Activated CD8-positive, alpha-beta T cell treated with anti-CD3 and anti-CD28 coated beads for 36 hours (primary cell): Measurements from ENCODE around the gene ZNF138. TPM values are rescaled to one million over a fixed set of nuclear protein-coding genes. Genes with fewer than 3 reads are reported as not detected.

Source experiments
- ATAC-seq: fragments of 200-7000 bp; cut with Tn5 transposase; one replicate; pipeline ENCODE4 v1.10.0; 2021; ENCODE audit warnings: mild to moderate bottlenecking, moderate library complexity
- CTCF ChIA-PET: fragments of 350-600 bp; sonication (Branson Sonifier 250); formaldehyde crosslinking; loops from one replicate; lab custom pipeline; 2021; ENCODE audit warnings: antibody characterized with exemption; lab: Charles Lee
- POLR2A ChIA-PET: fragments of 350-600 bp; sonication (Branson Sonifier 250); formaldehyde crosslinking; loops from one replicate; lab custom pipeline; 2021; ENCODE audit warnings: antibody characterized with exemption; lab: Charles Lee
- DNase-seq: peaks from one replicate; pipeline ENCODE4 v3.0.0-alpha.2; 2020
- H3K27ac Mint-ChIP-seq: one replicate; pipeline ENCODE4 v1.8.0; 2021; ENCODE audit warnings: mild to moderate bottlenecking, mixed read lengths
- H3K27me3 Mint-ChIP-seq: one replicate; pipeline ENCODE4 v1.8.0; 2021; ENCODE audit warnings: mixed read lengths
- H3K36me3 Mint-ChIP-seq: one replicate; pipeline ENCODE4 v1.8.0; 2021; ENCODE audit warnings: low read depth, mixed read lengths
- H3K4me1 Mint-ChIP-seq: one replicate; pipeline ENCODE4 v1.8.0; 2021; ENCODE audit warnings: low read depth, mixed read lengths
- H3K4me3 Mint-ChIP-seq: one replicate; pipeline ENCODE4 v1.8.0; 2021; ENCODE audit warnings: mild to moderate bottlenecking, moderate library complexity, mixed read lengths
- H3K9me3 Mint-ChIP-seq: one replicate; pipeline ENCODE4 v1.8.0; 2021; ENCODE audit warnings: mixed read lengths
- intact Hi-C: fragments of 100-400 bp; cut with micrococcal nuclease; formaldehyde crosslinking; loops from one replicate; pipeline ENCODE4 v1.10.0; 2022
- total RNA-seq, 2 experiments: library from RNA; stranded (reverse); gene quantifications; one replicate each; pipeline ENCODE4 v1.2.3, GENCODE V29; 2021
- TF ChIP-seq, protein P1 (sequence below): fragments of 200-600 bp; IDR thresholded peaks from one replicate; pipeline ENCODE4 v1.8.0; 2022; ENCODE audit warnings: antibody characterized with exemption, mild to moderate bottlenecking

ZNF138 gene
- total RNA-seq = 10 to 100 TPM in 1 of 2 experiments, 1 to 10 TPM in 1; 9.4 to 11.7 TPM

DNA sequence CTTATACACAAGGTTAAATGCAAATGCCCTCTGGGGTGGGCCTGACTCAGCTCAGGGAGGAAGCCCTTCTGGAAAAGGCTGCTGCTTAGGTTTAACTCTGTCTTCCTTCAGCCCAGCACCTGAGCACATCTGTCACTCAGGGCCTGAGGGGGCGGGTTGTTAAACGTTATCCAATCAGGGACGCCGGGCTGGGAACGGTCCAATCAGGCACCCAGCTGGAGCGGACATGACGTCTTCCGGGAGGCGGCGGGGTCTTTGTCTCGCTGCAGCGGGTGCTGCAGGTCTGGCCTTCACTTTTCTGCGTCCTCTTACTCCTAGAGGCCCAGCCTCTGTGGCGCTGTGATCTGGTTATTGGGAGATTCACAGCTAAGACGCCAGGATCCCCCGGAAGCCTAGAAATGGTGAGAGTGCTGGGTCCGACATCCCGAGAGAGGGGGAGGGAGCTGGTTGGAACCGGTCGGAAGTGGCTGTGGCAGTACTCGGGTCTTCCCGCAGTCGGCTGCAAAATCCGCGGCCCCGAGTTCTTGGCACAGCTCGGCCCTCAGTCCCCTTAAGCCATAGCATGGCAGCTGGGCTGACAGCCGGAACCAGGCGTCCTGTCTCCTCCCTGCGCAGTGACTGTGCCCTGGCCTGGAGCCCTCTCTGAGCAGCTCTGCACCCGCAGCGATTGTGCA lies at the start of gene ZNF138:
TSS of gene ZNF138 (plus strand) at position 258 of the 674 bp plus-strand sequence. CDS start at position 399, 141 bp downstream.
- Mint-ChIP-seq H3K36me3 (peaks cover 22% of the 10 kb centered on the region), H3K27ac (peak within 1 kb of the TSS; percentile 99), H3K4me3 (peak within 1 kb of the TSS; percentile 99), H3K9me3 (no peaks in the 10 kb centered on the region), H3K27me3 (no peaks in the 10 kb centered on the region), H3K4me1 (peaks cover 21% of the 10 kb centered on the region)
- TF ChIP-seq, protein P1, sequence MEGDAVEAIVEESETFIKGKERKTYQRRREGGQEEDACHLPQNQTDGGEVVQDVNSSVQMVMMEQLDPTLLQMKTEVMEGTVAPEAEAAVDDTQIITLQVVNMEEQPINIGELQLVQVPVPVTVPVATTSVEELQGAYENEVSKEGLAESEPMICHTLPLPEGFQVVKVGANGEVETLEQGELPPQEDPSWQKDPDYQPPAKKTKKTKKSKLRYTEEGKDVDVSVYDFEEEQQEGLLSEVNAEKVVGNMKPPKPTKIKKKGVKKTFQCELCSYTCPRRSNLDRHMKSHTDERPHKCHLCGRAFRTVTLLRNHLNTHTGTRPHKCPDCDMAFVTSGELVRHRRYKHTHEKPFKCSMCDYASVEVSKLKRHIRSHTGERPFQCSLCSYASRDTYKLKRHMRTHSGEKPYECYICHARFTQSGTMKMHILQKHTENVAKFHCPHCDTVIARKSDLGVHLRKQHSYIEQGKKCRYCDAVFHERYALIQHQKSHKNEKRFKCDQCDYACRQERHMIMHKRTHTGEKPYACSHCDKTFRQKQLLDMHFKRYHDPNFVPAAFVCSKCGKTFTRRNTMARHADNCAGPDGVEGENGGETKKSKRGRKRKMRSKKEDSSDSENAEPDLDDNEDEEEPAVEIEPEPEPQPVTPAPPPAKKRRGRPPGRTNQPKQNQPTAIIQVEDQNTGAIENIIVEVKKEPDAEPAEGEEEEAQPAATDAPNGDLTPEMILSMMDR = peak; percentile 13
- ChIA-PET CTCF (interaction anchor here (0.9 to 1.7 kb wide), 4 partner anchors 12 to 152 kb away, joined by 3 to 4 read pairs (median 4); partner anchors contain the start of gene ZNF107), POLR2A (interaction anchor here (0.6 to 1.6 kb wide), 6 partner anchors 8 to 480 kb away, joined by 3 to 7 read pairs (median 3); partner anchors contain the start of gene ZNF736)
- ATAC-seq (peak; percentile 99), DNase-seq (peak; percentile 99)
- intact Hi-C loops = loop anchor here (10.0 kb wide), 1 partner anchor 490 kb away; no protein-coding TSS in a partner anchor

DNA sequence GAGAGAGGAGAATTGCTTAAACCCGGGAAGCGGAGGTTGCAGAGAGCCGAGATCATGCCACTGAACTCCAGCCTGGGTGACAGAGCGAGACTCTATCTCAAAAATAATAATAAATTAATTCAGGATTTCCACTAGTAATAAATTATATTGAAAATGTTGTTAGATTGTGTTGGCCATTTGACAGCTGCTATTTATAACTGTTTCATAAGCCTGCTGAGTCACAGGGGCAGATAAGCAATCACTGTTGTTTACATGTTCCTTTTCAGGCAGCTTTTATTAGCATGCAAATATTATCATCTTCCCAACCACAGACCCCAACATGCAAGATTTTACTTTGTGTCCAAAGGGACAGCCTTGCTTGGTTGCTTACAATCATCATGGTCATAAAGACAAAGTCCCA lies 49.5 kb upstream of the ZNF138 start:
- CTCF ChIA-PET = no interaction called here
- POLR2A ChIA-PET = no interaction called here
- Mint-ChIP-seq H3K36me3 (no peaks in the 10 kb centered on the region), H3K27ac (no peak overlapping the region), H3K27me3 (no peaks in the 10 kb centered on the region), H3K4me3 (no peak overlapping the region), H3K9me3 (peaks cover 10% of the 10 kb centered on the region), H3K4me1 (no peaks in the 10 kb centered on the region)
- no peak for DNase-seq
- TF ChIP-seq, protein P1 = no peak
- ATAC-seq = no peak
- intact Hi-C loops = no loop called here

DNA sequence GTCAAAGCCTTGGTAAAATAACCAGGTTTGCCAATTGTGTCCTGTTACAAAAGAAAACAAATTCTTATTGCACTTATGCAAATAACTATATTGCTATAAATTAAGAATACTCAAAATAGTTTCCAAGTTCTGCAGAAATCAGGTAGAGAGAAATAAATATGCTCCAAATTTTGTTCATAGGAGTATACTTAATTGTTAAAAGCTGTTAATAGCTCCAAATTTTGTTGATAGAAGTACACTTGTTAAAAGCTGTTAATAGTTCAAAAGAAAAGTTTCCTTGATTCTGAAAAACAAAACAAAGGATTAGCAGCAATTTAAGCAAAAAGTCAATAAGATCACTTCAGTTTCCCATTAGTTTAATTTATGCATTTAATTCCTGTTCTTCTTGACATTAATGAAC lies 46.4 kb upstream of the ZNF138 start:
- DNase-seq (no peak), ATAC-seq (no peak)
- ChIA-PET POLR2A (no interaction called here), CTCF (no interaction called here)
- Mint-ChIP-seq H3K9me3 (peaks cover 9% of the 10 kb centered on the region), H3K4me1 (no peaks in the 10 kb centered on the region), H3K36me3 (no peaks in the 10 kb centered on the region), H3K27me3 (no peaks in the 10 kb centered on the region), H3K27ac (no peak overlapping the region), H3K4me3 (no peak overlapping the region)
- intact Hi-C loops = no loop called here
- TF ChIP-seq, protein P1 = no peak

DNA sequence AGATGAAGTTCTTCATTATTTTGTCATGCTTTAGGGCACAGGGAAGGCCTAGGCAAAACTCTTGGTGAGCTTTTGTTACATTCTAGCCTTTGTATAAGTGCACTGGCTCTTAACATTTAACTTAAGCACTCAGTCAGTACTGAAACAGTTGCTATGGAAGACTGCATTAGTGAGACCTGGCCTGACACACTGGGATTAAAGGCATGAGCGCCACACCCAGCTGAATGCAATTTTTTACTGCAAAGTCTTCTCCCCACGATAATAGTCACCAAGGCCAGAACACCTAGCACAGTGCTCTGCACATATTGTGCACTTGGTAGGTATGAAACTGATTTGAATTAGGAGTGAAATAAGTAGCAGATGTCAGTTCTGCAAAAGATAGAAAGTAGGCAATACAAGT lies 41.2 kb upstream of the ZNF138 start:
- intact Hi-C loops = no loop called here
- ChIA-PET POLR2A (interaction anchor here (0.9 kb wide), 1 partner anchor 12 kb away, joined by 3 read pairs; no protein-coding TSS in a partner anchor), CTCF (no interaction called here)
- Mint-ChIP-seq H3K36me3 (no peaks in the 10 kb centered on the region), H3K27ac (no peak overlapping the region), H3K4me1 (no peaks in the 10 kb centered on the region), H3K4me3 (no peak overlapping the region), H3K27me3 (no peaks in the 10 kb centered on the region), H3K9me3 (no peaks in the 10 kb centered on the region)
- DNase-seq = no peak
- TF ChIP-seq, protein P1 = no peak
- ATAC-seq = no peak

DNA sequence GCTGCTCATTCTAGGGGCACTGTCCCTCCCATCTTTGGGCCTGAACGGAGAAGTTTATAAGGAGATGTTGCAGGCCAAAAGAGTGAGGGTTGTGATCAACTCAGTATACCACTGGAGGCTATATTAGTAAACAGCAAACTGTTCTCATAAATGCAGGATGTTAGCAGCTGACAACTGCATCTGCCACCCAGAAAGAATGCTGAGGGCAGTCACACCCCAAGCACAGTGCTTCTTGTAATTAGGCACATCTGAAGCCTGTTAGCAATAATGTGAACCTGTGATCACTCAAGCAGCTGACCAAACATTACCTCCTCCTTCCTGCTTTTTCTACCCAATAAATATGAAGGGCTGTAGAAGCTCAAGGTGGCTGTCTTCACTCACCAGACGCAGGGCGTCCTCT lies 38.4 kb upstream of the ZNF138 start:
- ChIA-PET POLR2A (no interaction called here), CTCF (no interaction called here)
- TF ChIP-seq, protein P1 = no peak
- ATAC-seq (no peak), DNase-seq (no peak)
- intact Hi-C loops = no loop called here
- H3K4me3 Mint-ChIP-seq = no peak overlapping the region
- H3K27ac Mint-ChIP-seq = no peak overlapping the region
- no peaks in the 10 kb centered on the region for H3K36me3 Mint-ChIP-seq
- H3K27me3 Mint-ChIP-seq = no peaks in the 10 kb centered on the region
- no peaks in the 10 kb centered on the region for H3K4me1 Mint-ChIP-seq
- H3K9me3 Mint-ChIP-seq = no peaks in the 10 kb centered on the region
